Esophagus muscularis mucosa (tissue), 4 donors: ENCODE measurements around the gene HSD17B14.

Experiments used
- CTCF ChIP-seq, 3 experiments: fragments of 200-600 bp in 2 of 3; fragments of 450-650 bp in 1 of 3; sonication (generic) in 2 of 3; IDR thresholded peaks; one replicate each; pipeline ENCODE4 v1.5.1; 2017 to 2019; ENCODE audit warnings: antibody characterized with exemption in 3 of 3, mild to moderate bottlenecking in 2 of 3, moderate library complexity in 1 of 3
- EP300 ChIP-seq: sonication (generic); formaldehyde crosslinking; IDR thresholded peaks from one replicate; pipeline ENCODE4 v1.6.1; 2017; ENCODE audit warnings: antibody characterized with exemption
- POLR2A ChIP-seq: fragments of 450-650 bp; IDR thresholded peaks from one replicate; pipeline ENCODE4 v1.6.1; 2017; ENCODE audit warnings: antibody characterized with exemption, moderate library complexity, mild to moderate bottlenecking, low read depth
- POLR2AphosphoS5 ChIP-seq, 2 donors: sonication (generic); formaldehyde crosslinking; IDR thresholded peaks; one replicate each; pipeline ENCODE4 v1.6.1; 2017; ENCODE audit warnings: antibody characterized with exemption in 2 of 2

DNA sequence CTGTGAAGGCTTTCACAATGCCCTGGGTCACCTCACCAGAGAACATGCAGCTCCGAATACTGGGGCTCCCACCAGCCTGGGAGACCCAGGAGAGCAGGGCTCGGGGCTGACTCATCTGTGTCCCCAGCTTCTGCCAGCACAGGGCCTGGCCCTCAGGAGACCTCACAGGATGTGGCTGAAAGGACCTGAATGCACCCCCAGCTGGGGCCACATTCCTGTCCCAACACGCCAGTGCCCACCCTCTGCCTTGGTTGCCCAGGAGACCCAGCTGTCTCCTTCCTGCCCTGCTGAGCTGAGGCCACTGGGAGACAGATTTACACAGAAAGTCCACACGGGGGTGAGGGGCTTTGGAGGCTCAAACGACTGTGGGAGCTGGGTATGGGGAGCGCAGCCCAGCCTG is 37.4 kb downstream of the HSD17B14 start:
- no peak for TF ChIP-seq CTCF (IDR thresholded peaks at IDR 0.05)
- no peak for TF ChIP-seq POLR2A
- TF ChIP-seq POLR2AphosphoS5 (IDR thresholded peaks at IDR 0.05), result no peak
- no peak for TF ChIP-seq EP300
